Measurements from ENCODE around the gene RIC1. TPM values are rescaled to one million over a fixed set of nuclear protein-coding genes. Genes with fewer than 3 reads are reported as not detected.
A peak's percentile ranks its signal among the peaks of the same experiment; 100 is the strongest.

RIC1 gene
- total RNA-seq, 1 experiment from 2014 or later: 25.5 TPM

GRCh38 chr9:5633243-5633642 lies 4.3 kb downstream of the RIC1 start:
- DNase-seq (ENCODE audit: low read depth, low spot score) (no peak), ATAC-seq (no peak)
- no peaks in the 10 kb centered on the region for H3K27me3 ChIP-seq (ENCODE audit: insufficient read depth, low read length)
- peak overlapping the region; percentile 37; the same call in 1 of the 2 replicates for H3K27ac ChIP-seq (ENCODE audit: low read depth, low read length)
- ChIA-PET RAD21 (ENCODE audit: low non-redundant PET in 1 of 2, low total read pairs in 2 of 2, uncharacterized antibody in 2 of 2, unreplicated experiment in 2 of 2) (no interaction called here), POLR2A (interaction anchor here (1.2 kb wide), 1 partner anchor 68 kb away, joined by 3 read pairs; no protein-coding TSS in a partner anchor), CTCF (no interaction called here)
- no TSS peak for BruUV-seq (replicated peaks)
- H3K9ac ChIP-seq (ENCODE audit: low read length): peak overlapping the region; percentile 4; the same call in 1 of the 2 replicates
- peaks cover 0 to 5% of the 10 kb centered on the region in 2 experiments; a peak in 1 of 4 replicates for H3K36me3 ChIP-seq (ENCODE audit: control insufficient read depth in 1 of 2, insufficient read depth in 2 of 2, low read length in 2 of 2)
- H3K4me1 ChIP-seq (ENCODE audit: control insufficient read depth in 1 of 2, insufficient read depth in 2 of 2, low read length in 2 of 2): peaks cover 26 to 37% of the 10 kb centered on the region in 2 experiments
- intact Hi-C loops (cut with micrococcal nuclease): no loop called here
- no peaks in the 10 kb centered on the region for H4K20me1 ChIP-seq (ENCODE audit: insufficient read depth)
- H3K9me3 ChIP-seq (ENCODE audit: control insufficient read depth in 1 of 2, insufficient read depth in 1 of 2, low read depth in 1 of 2, low read length in 2 of 2): peaks cover 5 to 7% of the 10 kb centered on the region in 2 experiments; a peak in 3 of 4 replicates
- H3K9me2 ChIP-seq (ENCODE audit: insufficient read depth): no peaks in the 10 kb centered on the region
- peak overlapping the region in 1 of 2 experiments; percentile 28; a peak in 1 of 4 replicates for H3K4me3 ChIP-seq (replicated peaks in 1 of 2; ENCODE audit: low read depth in 1 of 2, low read length in 2 of 2)
- peak overlapping the region; percentile 87 for H3K4me2 ChIP-seq (ENCODE audit: low read length)
- no peak overlapping the region for H2AFZ ChIP-seq (ENCODE audit: low read depth, low read length, poor library complexity, severe bottlenecking)
- H3K79me2 ChIP-seq (ENCODE audit: insufficient read depth, low read length): peaks cover 93% of the 10 kb centered on the region
- peak; percentile 75 for TF ChIP-seq CEBPB (IDR thresholded peaks at IDR 0.05; ENCODE audit: low read depth)
- no peak for TF ChIP-seq TCF7L2 (IDR thresholded peaks at IDR 0.05; ENCODE audit: borderline replicate concordance, extremely low read depth, insufficient read depth, insufficient read length)
- TF ChIP-seq EZH2phosphoT487 (IDR thresholded peaks at IDR 0.05; ENCODE audit: borderline replicate concordance): no peak
- TF ChIP-seq EGR1 (IDR thresholded peaks at IDR 0.05; ENCODE audit: low read depth): no peak
- TF ChIP-seq JUND (IDR thresholded peaks at IDR 0.05): peak; percentile 35; the same call in 1 of the 2 replicates
- TF ChIP-seq POLR2A (IDR thresholded peaks at IDR 0.05; ENCODE audit: borderline replicate concordance, extremely low read depth, insufficient read depth, insufficient read length): no peak
- no peak for TF ChIP-seq SIN3A (IDR thresholded peaks at IDR 0.05; ENCODE audit: low read depth)
- TF ChIP-seq ZBTB33 (IDR thresholded peaks at IDR 0.05; ENCODE audit: extremely low read depth, insufficient replicate concordance, low read length): no peak
- TF ChIP-seq ZFX (IDR thresholded peaks at IDR 0.05): no peak
- peak; percentile 57 for TF ChIP-seq FOSL1 (IDR thresholded peaks at IDR 0.05; ENCODE audit: low read depth)
- no peak for TF ChIP-seq EZH2 (IDR thresholded peaks at IDR 0.05)
- TF ChIP-seq POLR2AphosphoS5 (IDR thresholded peaks at IDR 0.05; ENCODE audit: low read depth, low read length): no peak
- TF ChIP-seq MAX (IDR thresholded peaks at IDR 0.05): no peak
- TF ChIP-seq ATF3 (IDR thresholded peaks at IDR 0.05): no peak
- TF ChIP-seq REST (IDR thresholded peaks at IDR 0.05; ENCODE audit: low read depth): no peak
- TF ChIP-seq CTCF (IDR thresholded peaks at IDR 0.05 in 2 of 3, conservative IDR thresholded peaks at IDR 0.05 in 1 of 3; ENCODE audit: borderline replicate concordance in 1 of 3, insufficient read depth in 1 of 3, low read depth in 2 of 3, low read length in 2 of 3): no peak
- TF ChIP-seq SP1 (IDR thresholded peaks at IDR 0.05; ENCODE audit: low read depth): peak; percentile 36; the same call in 1 of the 2 replicates
- no peak for TF ChIP-seq YY1 (IDR thresholded peaks at IDR 0.05; ENCODE audit: extremely low read depth, insufficient replicate concordance, low read depth, low read length)
- TF ChIP-seq RAD21 (IDR thresholded peaks at IDR 0.05; ENCODE audit: low read depth): no peak
- TF ChIP-seq ELF1 (IDR thresholded peaks at IDR 0.05; ENCODE audit: borderline replicate concordance, low read depth): no peak
- TF ChIP-seq CBX3 (IDR thresholded peaks at IDR 0.05; ENCODE audit: low read depth): no peak

All from HCT116 (cell line).